ENCODE results near the gene CACNA2D2.

- TF ChIP-seq CTCF (IDR thresholded peaks at IDR 0.05) (no peak), POLR2A (IDR thresholded peaks at IDR 0.05) (no peak)
These were observed 79.9 kb downstream of the CACNA2D2 start for GRCh38 chr3:50423543-50423942.

All from body of pancreas (tissue), 4 donors.